T-cell (primary cell): ENCODE measurements around the gene ARL4A. TPM values are rescaled to one million over a fixed set of nuclear protein-coding genes. Genes with fewer than 3 reads are reported as not detected.
"Not testable (repeated sequence)": the region's sequence is repeated elsewhere in the genome, so short reads cannot be mapped to it uniquely, and the experiment has no call there.

Source experiments
- ATAC-seq, 4 experiments: fragments of 200-7000 bp in 3 of 4; fragments of 150-1000 bp in 1 of 4; cut with Tn5 transposase; replicated peaks in 1 of 4; 1 replicate in 3 of 4; 2 replicates in 1 of 4; pipeline ENCODE4 v1.10.0; 2021; ENCODE audit warnings: moderate library complexity in 3 of 4, mild to moderate bottlenecking in 2 of 4, moderate number of reproducible peaks in 1 of 4
- CTCF ChIA-PET, 2 donors: fragments of 300-600 bp; sonication (Branson Sonifier 250); formaldehyde crosslinking; loops; one replicate each; lab custom pipeline; 2022; ENCODE audit warnings: antibody characterized with exemption in 2 of 2; lab: Charles Lee
- POLR2A ChIA-PET, 2 donors: fragments of 300-600 bp; sonication (Branson Sonifier 250); formaldehyde crosslinking; loops; one replicate each; lab custom pipeline; 2022; ENCODE audit warnings: antibody characterized with exemption in 2 of 2; lab: Charles Lee
- DNase-seq, 35 experiments: peaks; one replicate each; pipeline versions ENCODE4 v3.0.0 to v3.0.0-alpha.2; 2013 to 2023
- H3K27ac ChIP-seq: one replicate; pipeline ENCODE4 v1.5.1; 2013; ENCODE audit warnings: low read length
- H3K27me3 ChIP-seq, 2 experiments: replicated peaks in 1 of 2; 1 replicate in 1 of 2; 2 replicates in 1 of 2; pipeline versions ENCODE4 v1.6.1 to v1.7.0; 2013; ENCODE audit warnings: low read length in 1 of 2, mixed read lengths in 1 of 2; ENCODE audit not compliant: control insufficient read depth in 2 of 2, insufficient read depth in 2 of 2; ENCODE audit errors: extremely low read depth in 1 of 2
- H3K36me3 ChIP-seq, 2 donors: 1 replicate in 1 of 2; 2 replicates in 1 of 2; pipeline versions ENCODE4 v1.6.1 to v1.7.0; 2013; ENCODE audit warnings: low read length in 1 of 2; ENCODE audit not compliant: control insufficient read depth in 2 of 2, insufficient read depth in 1 of 2; ENCODE audit errors: extremely low read depth in 1 of 2
- H3K4me1 ChIP-seq, 2 experiments: 1 replicate in 1 of 2; 2 replicates in 1 of 2; pipeline versions ENCODE4 v1.6.1 to v1.7.0; 2013; ENCODE audit warnings: low read length in 2 of 2, mixed read lengths in 1 of 2; ENCODE audit not compliant: insufficient read depth in 2 of 2, control insufficient read depth in 1 of 2; ENCODE audit errors: extremely low read depth in 1 of 2
- H3K4me3 ChIP-seq, 2 donors: 1 replicate in 1 of 2; 2 replicates in 1 of 2; pipeline versions ENCODE4 v1.5.1 to v1.7.0; 2013; ENCODE audit warnings: mild to moderate bottlenecking in 2 of 2, low read length in 1 of 2, moderate library complexity in 1 of 2; ENCODE audit not compliant: control insufficient read depth in 1 of 2; ENCODE audit errors: extremely low read depth in 1 of 2
- H3K9me3 ChIP-seq: 2 replicates; pipeline ENCODE4 v1.7.0; 2013
- H3K27ac Mint-ChIP-seq, 2 donors: one replicate each; pipeline ENCODE4 v1.8.0; 2020 to 2021; ENCODE audit warnings: mild to moderate bottlenecking in 2 of 2, mixed read lengths in 2 of 2
- H3K27me3 Mint-ChIP-seq, 2 donors: one replicate each; pipeline ENCODE4 v1.8.0; 2021 to 2022; ENCODE audit warnings: mixed read lengths in 2 of 2
- H3K36me3 Mint-ChIP-seq: one replicate; pipeline ENCODE4 v1.8.0; 2021; ENCODE audit warnings: mixed read lengths
- H3K4me1 Mint-ChIP-seq, 3 donors: one replicate each; pipeline ENCODE4 v1.8.0; 2020 to 2022; ENCODE audit warnings: mixed read lengths in 3 of 3, mild to moderate bottlenecking in 1 of 3
- H3K4me3 Mint-ChIP-seq, 3 donors: one replicate each; pipeline ENCODE4 v1.8.0; 2020 to 2022; ENCODE audit warnings: mild to moderate bottlenecking in 3 of 3, mixed read lengths in 3 of 3, moderate library complexity in 3 of 3
- H3K9me3 Mint-ChIP-seq, 3 donors: one replicate each; pipeline ENCODE4 v1.8.0; 2020 to 2022; ENCODE audit warnings: mixed read lengths in 3 of 3
- WGBS: methylation state at CpG from one replicate; pipeline ENCODE4 v1.1.5; 2013; ENCODE audit warnings: missing lambda C conversion rate; ENCODE audit not compliant: insufficient coverage; 5-methylcytosine and 5-hydroxymethylcytosine counted together
- total RNA-seq, 35 experiments: library from RNA in 6 of 35; stranded (reverse) in 6 of 35; fragments of 120-200 nt in 1 of 35; gene quantifications; one replicate each; pipeline versions ENCODE4 v1.2.1 to v1.2.4 and lab custom pipeline; 2013 to 2026

ARL4A gene
- total RNA-seq, 5 donors from 2014 or later (not counting 1 experiment from before 2014, with no cell fraction given): 7.0 to 98.2 (median 13.6) TPM

DNA sequence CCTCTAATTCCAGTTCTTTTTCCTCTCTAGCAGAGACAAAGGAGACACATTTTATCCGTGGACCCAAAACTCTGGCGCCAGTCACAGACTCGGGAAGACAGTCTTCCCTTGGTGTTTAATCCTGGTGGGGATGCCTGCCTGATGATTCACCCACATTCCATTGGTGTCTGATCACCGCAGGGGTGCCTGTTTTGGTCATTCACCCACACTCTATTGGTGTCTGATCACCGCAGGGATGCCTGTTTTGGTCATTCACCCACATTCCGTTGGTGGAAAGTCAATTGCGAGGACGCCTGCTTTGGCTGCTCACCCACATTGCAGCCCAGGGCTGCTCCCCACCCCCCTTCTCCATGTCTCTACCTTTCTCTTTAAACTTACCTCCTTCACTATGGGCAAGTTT is 27.0 kb upstream of the ARL4A start:
- H3K27ac Mint-ChIP-seq, POLR2A ChIA-PET, H3K4me1 ChIP-seq, H3K27me3 Mint-ChIP-seq, H3K9me3 ChIP-seq, H3K36me3 ChIP-seq, H3K4me1 Mint-ChIP-seq, CTCF ChIA-PET, H3K36me3 Mint-ChIP-seq, H3K4me3 ChIP-seq, H3K27me3 ChIP-seq, H3K4me3 Mint-ChIP-seq, DNase-seq, H3K27ac ChIP-seq, ATAC-seq, H3K9me3 Mint-ChIP-seq: not testable (repeated sequence)
- 85% methylated on average over 6 of the region's 8 CpGs for WGBS

DNA sequence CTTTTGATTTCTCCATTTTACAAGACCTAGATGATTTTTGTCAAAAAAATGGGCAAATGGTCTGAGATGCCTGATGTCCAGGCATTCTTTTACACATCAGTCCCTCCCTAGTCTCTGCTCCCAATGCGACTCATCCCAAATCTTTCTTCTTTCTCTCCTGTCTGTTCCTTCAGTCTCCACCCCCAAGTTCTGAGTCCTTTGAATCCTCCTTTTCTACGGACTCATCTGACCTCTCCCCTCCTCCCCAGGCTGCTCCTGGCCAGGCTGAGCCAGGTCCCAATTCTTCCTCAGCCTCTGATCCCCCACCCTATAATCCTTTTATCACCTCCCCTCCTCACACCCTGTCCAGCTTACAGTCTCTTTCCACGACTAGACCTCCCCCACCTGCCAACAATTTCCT is 26.4 kb upstream of the ARL4A start:
- H3K9me3 Mint-ChIP-seq, H3K36me3 Mint-ChIP-seq, H3K4me1 ChIP-seq, H3K27ac Mint-ChIP-seq, POLR2A ChIA-PET, H3K9me3 ChIP-seq, DNase-seq, H3K27me3 Mint-ChIP-seq, ATAC-seq, H3K27ac ChIP-seq, H3K4me3 Mint-ChIP-seq, H3K27me3 ChIP-seq, H3K4me3 ChIP-seq, H3K36me3 ChIP-seq, CTCF ChIA-PET, H3K4me1 Mint-ChIP-seq: not testable (repeated sequence)
- 81% methylated on average over 3 of the region's 3 CpGs for WGBS

GRCh38 chr7:12661581-12661980 is 25.9 kb upstream of the ARL4A start:
- peaks cover 8 to 9% of the 10 kb centered on the region in 2 donors for H3K27me3 Mint-ChIP-seq
- no peaks in the 10 kb centered on the region for H3K36me3 Mint-ChIP-seq
- no peaks in the 10 kb centered on the region for H3K4me1 ChIP-seq
- H3K4me1 Mint-ChIP-seq: no peaks in the 10 kb centered on the region
- no peaks in the 10 kb centered on the region for H3K9me3 ChIP-seq
- H3K4me3 ChIP-seq: no peak overlapping the region
- POLR2A ChIA-PET: no interaction called here
- DNase-seq (no peak), ATAC-seq (no peak)
- no peak overlapping the region for H3K4me3 Mint-ChIP-seq
- H3K27me3 ChIP-seq: peaks cover 0 to 4% of the 10 kb centered on the region in 2 experiments
- no peaks in the 10 kb centered on the region for H3K9me3 Mint-ChIP-seq
- no peaks in the 10 kb centered on the region for H3K36me3 ChIP-seq
- CTCF ChIA-PET: no interaction called here
- H3K27ac ChIP-seq: no peak overlapping the region
- no peak overlapping the region for H3K27ac Mint-ChIP-seq
- WGBS: 70% methylated on average over 6 of the region's 6 CpGs

GRCh38 chr7:12670000-12670729 is 17.3 kb upstream of the ARL4A start:
- POLR2A ChIA-PET: interaction anchor here in 1 of 2 donors (0.6 kb wide), 1 partner anchor 58 kb away, joined by 3 read pairs; no protein-coding TSS in a partner anchor
- H3K27ac Mint-ChIP-seq: no peak overlapping the region
- H3K4me1 Mint-ChIP-seq: peaks cover 8 to 17% (median 12%) of the 10 kb centered on the region in 3 donors
- no peaks in the 10 kb centered on the region for H3K36me3 ChIP-seq
- H3K27ac ChIP-seq: no peak overlapping the region
- DNase-seq: no peak
- CTCF ChIA-PET: no interaction called here
- no peaks in the 10 kb centered on the region for H3K9me3 ChIP-seq
- peaks cover 0 to 1% of the 10 kb centered on the region in 2 donors for H3K27me3 Mint-ChIP-seq
- no peaks in the 10 kb centered on the region for H3K9me3 Mint-ChIP-seq
- H3K4me3 Mint-ChIP-seq: no peak overlapping the region
- no peaks in the 10 kb centered on the region for H3K4me1 ChIP-seq
- H3K36me3 Mint-ChIP-seq: no peaks in the 10 kb centered on the region
- no peaks in the 10 kb centered on the region for H3K27me3 ChIP-seq
- no peak overlapping the region for H3K4me3 ChIP-seq
- WGBS: no CpG with 5 or more reads among the region's 1 CpG
- no peak for ATAC-seq

- ATAC-seq (no peak), DNase-seq (no peak)
- Mint-ChIP-seq H3K27ac (no peak overlapping the region), H3K4me3 (no peak overlapping the region), H3K4me1 (peaks cover 10 to 20% (median 12%) of the 10 kb centered on the region in 3 donors), H3K36me3 (no peaks in the 10 kb centered on the region), H3K9me3 (no peaks in the 10 kb centered on the region), H3K27me3 (peaks cover 0 to under 1% of the 10 kb centered on the region in 2 donors)
- H3K27me3 ChIP-seq: no peaks in the 10 kb centered on the region
- WGBS: no CpG with 5 or more reads among the region's 6 CpGs
- no peaks in the 10 kb centered on the region for H3K9me3 ChIP-seq
- no peaks in the 10 kb centered on the region for H3K36me3 ChIP-seq
- H3K27ac ChIP-seq: no peak overlapping the region
- CTCF ChIA-PET: interaction anchor here in 1 of 2 donors (0.7 kb wide), 1 partner anchor 18 kb away, joined by 6 read pairs; no protein-coding TSS in a partner anchor
- no peaks in the 10 kb centered on the region for H3K4me1 ChIP-seq
- POLR2A ChIA-PET: no interaction called here
- no peak overlapping the region for H3K4me3 ChIP-seq
Measured at GRCh38 chr7:12670743-12671520, 16.5 kb upstream of the ARL4A start.

GRCh38 chr7:12673436-12673835 is 14.0 kb upstream of the ARL4A start:
- POLR2A ChIA-PET: interaction anchor here in 1 of 2 donors (0.7 kb wide), 1 partner anchor 16 kb away, joined by 14 read pairs; no protein-coding TSS in a partner anchor
- H3K4me1 ChIP-seq, H3K36me3 Mint-ChIP-seq, H3K4me3 Mint-ChIP-seq, H3K27me3 ChIP-seq, H3K36me3 ChIP-seq, H3K27ac ChIP-seq, H3K4me3 ChIP-seq, H3K9me3 Mint-ChIP-seq, H3K9me3 ChIP-seq, H3K27me3 Mint-ChIP-seq, CTCF ChIA-PET, H3K27ac Mint-ChIP-seq, DNase-seq, ATAC-seq: not testable (repeated sequence)
- no CpG with 5 or more reads among the region's 7 CpGs for WGBS
- H3K4me1 Mint-ChIP-seq: peaks cover 10 to 20% (median 12%) of the 10 kb centered on the region in 3 donors
